ENCODE measurements around the gene CDON.

GRCh38 chr11:125921042-125921441, 141.6 kb downstream of the CDON start:
- TF ChIP-seq MAX (IDR thresholded peaks at IDR 0.05), result no peak
- TF ChIP-seq THAP11 (CRISPR knock-in tag; IDR thresholded peaks at IDR 0.05), result no peak; the same call in 1 of the 2 replicates
- no peak for TF ChIP-seq POLR2A (IDR thresholded peaks at IDR 0.05; ENCODE audit: insufficient read depth in 1 of 2, low read depth in 2 of 2, low read length in 2 of 2)
- TF ChIP-seq MAZ (IDR thresholded peaks at IDR 0.05; ENCODE audit: borderline replicate concordance, low read depth, low read length), result no peak
- no peak for TF ChIP-seq MAZ (CRISPR knock-in tag; IDR thresholded peaks at IDR 0.05; ENCODE audit: low read depth)
- no peak for TF ChIP-seq CTCF (CRISPR knock-in tag; IDR thresholded peaks at IDR 0.05)
- no peak for TF ChIP-seq CEBPB (IDR thresholded peaks at IDR 0.05; ENCODE audit: borderline replicate concordance, low read depth, low read length)
- no peak for TF ChIP-seq REST (IDR thresholded peaks at IDR 0.05; ENCODE audit: borderline replicate concordance in 1 of 2, low read depth in 1 of 2, low read length in 2 of 2)
- TF ChIP-seq MXI1 (IDR thresholded peaks at IDR 0.05; ENCODE audit: borderline replicate concordance, low read depth, low read length), result no peak
- no peak for TF ChIP-seq MXD3 (CRISPR knock-in tag; IDR thresholded peaks at IDR 0.05)

Data from HepG2 (cell line).